ENCODE results near the gene KIAA0825. TPM values are rescaled to one million over a fixed set of nuclear protein-coding genes. Genes with fewer than 3 reads are reported as not detected.

KIAA0825 gene
- total RNA-seq, 1 experiment from 2014 or later: 1.9 TPM

DNA sequence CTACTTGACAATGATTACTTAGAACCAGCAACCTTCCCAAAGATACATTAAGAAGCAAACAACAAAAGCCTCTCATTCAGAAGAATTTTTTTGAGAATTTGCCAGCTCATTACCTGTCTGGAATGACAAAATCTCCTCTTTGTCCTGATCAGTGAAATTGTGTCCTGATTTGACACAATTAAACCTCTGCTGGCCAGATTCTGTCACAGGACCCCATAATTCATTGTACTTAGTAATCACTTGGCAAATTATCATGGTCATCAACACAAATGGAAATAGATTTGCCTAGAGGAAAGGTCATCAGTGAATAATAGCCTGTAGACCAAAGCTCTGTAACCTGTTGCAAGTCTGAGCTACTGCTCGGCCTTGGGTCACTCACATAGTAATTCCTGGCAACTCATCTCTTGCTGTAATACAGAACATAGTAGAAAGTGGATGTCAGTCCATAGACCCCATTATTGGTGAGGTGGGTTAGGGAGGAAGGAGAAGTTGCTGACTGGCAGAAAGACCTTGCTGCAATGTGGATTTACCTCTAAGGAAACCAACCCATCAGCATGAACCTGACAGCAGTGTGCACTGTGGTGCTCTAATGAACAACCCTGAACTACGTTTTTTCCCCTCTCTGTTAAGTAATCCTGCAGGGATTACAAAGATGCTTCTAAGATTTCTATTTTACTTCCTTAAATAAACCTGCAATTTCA, 370.1 kb downstream of the KIAA0825 start:
- H3K36me3 ChIP-seq (ENCODE audit: low read depth): no peaks in the 10 kb centered on the region
- no peaks in the 10 kb centered on the region for H3F3A ChIP-seq (ENCODE audit: insufficient read depth, low read depth)
- intact Hi-C loops (cut with micrococcal nuclease; ENCODE audit: unreplicated experiment): no loop called here
- H4K20me1 ChIP-seq (ENCODE audit: insufficient read depth): no peaks in the 10 kb centered on the region
- no peak overlapping the region for H2AFZ ChIP-seq
- no TSS peak for BruUV-seq (replicated peaks)
- no peak for DNase-seq
- ChIA-PET CTCF (no interaction called here), POLR2A (ENCODE audit: unreplicated experiment) (no interaction called here)
- H3K79me2 ChIP-seq (ENCODE audit: low read depth): no peaks in the 10 kb centered on the region
- H3K27me3 ChIP-seq (ENCODE audit: insufficient read depth, low read depth): no peaks in the 10 kb centered on the region
- H3K9me2 ChIP-seq (ENCODE audit: insufficient read depth): no peaks in the 10 kb centered on the region
- no peak overlapping the region for H3K4me3 ChIP-seq
- H3K9me3 ChIP-seq (ENCODE audit: insufficient read depth, low read depth): no peaks in the 10 kb centered on the region
- H3K27ac ChIP-seq: no peak overlapping the region
- no peak overlapping the region for H3K4me2 ChIP-seq
- H3K4me1 ChIP-seq (replicated peaks; ENCODE audit: insufficient read depth): no peaks in the 10 kb centered on the region
- TF ChIP-seq EZH2 (IDR thresholded peaks at IDR 0.05; ENCODE audit: low read depth): no peak
- TF ChIP-seq, protein P1, sequence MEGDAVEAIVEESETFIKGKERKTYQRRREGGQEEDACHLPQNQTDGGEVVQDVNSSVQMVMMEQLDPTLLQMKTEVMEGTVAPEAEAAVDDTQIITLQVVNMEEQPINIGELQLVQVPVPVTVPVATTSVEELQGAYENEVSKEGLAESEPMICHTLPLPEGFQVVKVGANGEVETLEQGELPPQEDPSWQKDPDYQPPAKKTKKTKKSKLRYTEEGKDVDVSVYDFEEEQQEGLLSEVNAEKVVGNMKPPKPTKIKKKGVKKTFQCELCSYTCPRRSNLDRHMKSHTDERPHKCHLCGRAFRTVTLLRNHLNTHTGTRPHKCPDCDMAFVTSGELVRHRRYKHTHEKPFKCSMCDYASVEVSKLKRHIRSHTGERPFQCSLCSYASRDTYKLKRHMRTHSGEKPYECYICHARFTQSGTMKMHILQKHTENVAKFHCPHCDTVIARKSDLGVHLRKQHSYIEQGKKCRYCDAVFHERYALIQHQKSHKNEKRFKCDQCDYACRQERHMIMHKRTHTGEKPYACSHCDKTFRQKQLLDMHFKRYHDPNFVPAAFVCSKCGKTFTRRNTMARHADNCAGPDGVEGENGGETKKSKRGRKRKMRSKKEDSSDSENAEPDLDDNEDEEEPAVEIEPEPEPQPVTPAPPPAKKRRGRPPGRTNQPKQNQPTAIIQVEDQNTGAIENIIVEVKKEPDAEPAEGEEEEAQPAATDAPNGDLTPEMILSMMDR (conservative IDR thresholded peaks at IDR 0.05): no peak

DNA sequence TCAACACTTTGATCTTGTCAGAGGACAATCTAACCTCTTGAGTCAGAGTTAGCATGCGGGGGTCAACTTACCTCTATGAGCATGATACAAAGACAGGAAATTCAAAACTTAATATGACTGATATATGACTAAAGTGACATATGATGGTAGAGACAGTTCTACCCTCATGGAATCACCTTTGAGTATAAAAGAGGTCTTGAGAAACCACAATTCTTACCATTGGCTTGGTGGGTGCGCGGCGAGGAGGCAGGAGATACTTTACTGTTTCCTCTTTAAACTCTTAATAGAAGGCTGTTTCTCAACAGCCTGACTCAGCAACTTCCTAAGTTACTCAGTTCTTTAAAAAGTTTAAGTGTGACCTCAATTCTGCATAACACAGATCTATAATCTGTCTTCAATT, 372.8 kb downstream of the KIAA0825 start:
- H3K4me1 ChIP-seq (replicated peaks; ENCODE audit: insufficient read depth): peaks cover 12% of the 10 kb centered on the region; the same call in 1 of the 2 replicates
- H3K4me2 ChIP-seq: no peak overlapping the region
- no peaks in the 10 kb centered on the region for H3K9me3 ChIP-seq (ENCODE audit: insufficient read depth, low read depth)
- no peaks in the 10 kb centered on the region for H3K36me3 ChIP-seq (ENCODE audit: low read depth)
- no peaks in the 10 kb centered on the region for H3K27me3 ChIP-seq (ENCODE audit: insufficient read depth, low read depth)
- ChIA-PET CTCF (no interaction called here), POLR2A (ENCODE audit: unreplicated experiment) (no interaction called here)
- no peak overlapping the region for H3K4me3 ChIP-seq
- H3K27ac ChIP-seq: no peak overlapping the region
- no peak for DNase-seq
- H3F3A ChIP-seq (ENCODE audit: insufficient read depth, low read depth): no peaks in the 10 kb centered on the region
- no peak overlapping the region for H2AFZ ChIP-seq
- no peaks in the 10 kb centered on the region for H3K9me2 ChIP-seq (ENCODE audit: insufficient read depth)
- intact Hi-C loops (cut with micrococcal nuclease; ENCODE audit: unreplicated experiment): no loop called here
- no peaks in the 10 kb centered on the region for H3K79me2 ChIP-seq (ENCODE audit: low read depth)
- TF ChIP-seq, protein P1 (conservative IDR thresholded peaks at IDR 0.05): no peak
- H4K20me1 ChIP-seq (ENCODE audit: insufficient read depth): no peaks in the 10 kb centered on the region
- BruUV-seq (replicated peaks): no TSS peak

DNA sequence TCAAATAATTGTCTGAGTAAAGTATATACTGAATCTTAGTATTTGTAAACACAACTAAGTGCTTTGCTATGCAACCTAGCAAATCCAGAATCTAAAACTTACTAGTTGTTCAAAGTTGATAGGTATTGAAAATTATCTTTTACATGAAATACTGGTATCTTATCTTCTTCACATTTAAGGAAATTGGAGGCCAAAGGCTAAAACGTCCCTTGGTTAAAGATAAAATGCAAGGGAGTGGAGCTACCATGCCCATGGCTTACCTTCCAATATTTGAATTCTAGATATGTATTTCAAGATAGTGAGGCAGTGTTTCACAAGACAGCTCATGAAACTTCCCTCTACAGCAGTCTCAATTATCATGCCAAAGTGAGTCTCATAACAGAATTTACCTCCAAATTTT, 373.5 kb downstream of the KIAA0825 start:
- intact Hi-C loops (cut with micrococcal nuclease; ENCODE audit: unreplicated experiment): no loop called here
- Histone ChIP-seq H3K4me1 (replicated peaks; ENCODE audit: insufficient read depth) (peaks cover 12% of the 10 kb centered on the region; the same call in 1 of the 2 replicates), H3K9me2 (ENCODE audit: insufficient read depth) (no peaks in the 10 kb centered on the region), H3K4me2 (no peak overlapping the region), H3K79me2 (ENCODE audit: low read depth) (no peaks in the 10 kb centered on the region), H3K27ac (no peak overlapping the region), H3F3A (ENCODE audit: insufficient read depth, low read depth) (no peaks in the 10 kb centered on the region), H3K4me3 (no peak overlapping the region), H3K36me3 (ENCODE audit: low read depth) (no peaks in the 10 kb centered on the region), H2AFZ (no peak overlapping the region), H3K27me3 (ENCODE audit: insufficient read depth, low read depth) (no peaks in the 10 kb centered on the region), H4K20me1 (ENCODE audit: insufficient read depth) (no peaks in the 10 kb centered on the region), H3K9me3 (ENCODE audit: insufficient read depth, low read depth) (no peaks in the 10 kb centered on the region)
- TF ChIP-seq EZH2 (IDR thresholded peaks at IDR 0.05; ENCODE audit: low read depth): no peak
- TF ChIP-seq, protein P1 (conservative IDR thresholded peaks at IDR 0.05): no peak
- DNase-seq: no peak
- no TSS peak for BruUV-seq (replicated peaks)
- POLR2A ChIA-PET (ENCODE audit: unreplicated experiment): no interaction called here
- CTCF ChIA-PET: no interaction called here
